GM19023 (cell line): ENCODE measurements around the gene NFE2L3.
A peak's percentile ranks its signal among the peaks of the same experiment; 100 is the strongest.
"Not testable (repeated sequence)": the region's sequence is repeated elsewhere in the genome, so short reads cannot be mapped to it uniquely, and the experiment has no call there.

Source experiments
- ATAC-seq: cut with Tn5 transposase; IDR thresholded peaks from one replicate; pipeline ENCODE4 v1.9.1; 2021; ENCODE audit warnings: mild to moderate bottlenecking, moderate library complexity; ENCODE audit not compliant: unreplicated experiment

Gene NFE2L3, protein sequence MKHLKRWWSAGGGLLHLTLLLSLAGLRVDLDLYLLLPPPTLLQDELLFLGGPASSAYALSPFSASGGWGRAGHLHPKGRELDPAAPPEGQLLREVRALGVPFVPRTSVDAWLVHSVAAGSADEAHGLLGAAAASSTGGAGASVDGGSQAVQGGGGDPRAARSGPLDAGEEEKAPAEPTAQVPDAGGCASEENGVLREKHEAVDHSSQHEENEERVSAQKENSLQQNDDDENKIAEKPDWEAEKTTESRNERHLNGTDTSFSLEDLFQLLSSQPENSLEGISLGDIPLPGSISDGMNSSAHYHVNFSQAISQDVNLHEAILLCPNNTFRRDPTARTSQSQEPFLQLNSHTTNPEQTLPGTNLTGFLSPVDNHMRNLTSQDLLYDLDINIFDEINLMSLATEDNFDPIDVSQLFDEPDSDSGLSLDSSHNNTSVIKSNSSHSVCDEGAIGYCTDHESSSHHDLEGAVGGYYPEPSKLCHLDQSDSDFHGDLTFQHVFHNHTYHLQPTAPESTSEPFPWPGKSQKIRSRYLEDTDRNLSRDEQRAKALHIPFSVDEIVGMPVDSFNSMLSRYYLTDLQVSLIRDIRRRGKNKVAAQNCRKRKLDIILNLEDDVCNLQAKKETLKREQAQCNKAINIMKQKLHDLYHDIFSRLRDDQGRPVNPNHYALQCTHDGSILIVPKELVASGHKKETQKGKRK

DNA sequence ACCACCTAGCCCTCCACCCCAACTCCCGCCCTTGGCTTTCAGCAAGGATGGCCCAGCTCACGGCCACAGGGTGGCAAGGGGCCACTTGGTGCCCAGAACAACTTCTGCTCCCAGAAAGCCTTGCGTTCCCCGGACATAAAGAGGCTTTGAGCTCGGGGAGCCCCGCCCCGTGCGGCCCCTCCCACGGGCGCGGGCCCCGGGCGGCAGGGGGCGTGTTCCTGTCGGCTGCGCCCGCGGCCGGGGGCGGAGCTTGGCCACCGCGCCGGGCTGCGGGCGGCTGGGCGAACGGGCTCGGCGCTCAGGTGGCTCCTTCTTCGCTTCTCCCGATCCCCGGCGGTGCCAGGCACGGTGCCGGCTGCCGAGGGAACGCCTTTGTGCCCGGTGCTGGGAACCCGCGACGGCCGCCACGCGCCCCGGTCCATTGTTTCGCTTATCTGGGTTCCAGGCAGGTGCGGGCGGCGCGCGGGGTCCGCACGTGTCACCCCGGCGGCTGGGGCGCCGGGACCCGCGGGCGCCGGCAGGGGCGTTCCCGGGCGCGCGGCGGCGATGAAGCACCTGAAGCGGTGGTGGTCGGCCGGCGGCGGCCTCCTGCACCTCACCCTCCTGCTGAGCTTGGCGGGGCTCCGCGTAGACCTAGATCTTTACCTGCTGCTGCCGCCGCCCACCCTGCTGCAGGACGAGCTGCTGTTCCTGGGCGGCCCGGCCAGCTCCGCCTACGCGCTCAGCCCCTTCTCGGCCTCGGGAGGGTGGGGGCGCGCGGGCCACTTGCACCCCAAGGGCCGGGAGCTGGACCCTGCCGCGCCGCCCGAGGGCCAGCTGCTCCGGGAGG is at the start of gene NFE2L3:
Gene NFE2L3 (plus strand): TSS at position 246 of the 829 bp plus-strand sequence. CDS start 301 bp downstream, at position 547.
- ATAC-seq, result peak; percentile 73

DNA sequence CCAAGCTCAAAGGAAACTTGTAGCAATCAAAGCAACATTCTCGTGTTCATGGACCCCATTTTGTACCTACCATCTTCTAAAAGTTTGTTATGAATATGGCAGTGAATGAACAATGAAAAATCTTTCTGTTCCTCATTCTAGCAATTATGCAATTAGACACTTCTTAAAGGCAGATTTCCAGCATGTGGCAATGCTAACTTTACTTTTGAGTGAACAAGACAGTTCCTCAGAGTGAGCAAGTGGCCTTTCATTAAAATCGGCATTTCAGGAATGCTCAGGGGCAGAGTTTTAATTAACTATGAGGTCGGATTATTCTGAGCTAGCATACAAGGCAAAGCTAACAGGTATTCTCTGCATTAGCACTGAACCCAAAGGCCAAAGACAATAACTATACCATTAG is 48.4 kb upstream of the NFE2L3 start:
- ATAC-seq, result no peak

DNA sequence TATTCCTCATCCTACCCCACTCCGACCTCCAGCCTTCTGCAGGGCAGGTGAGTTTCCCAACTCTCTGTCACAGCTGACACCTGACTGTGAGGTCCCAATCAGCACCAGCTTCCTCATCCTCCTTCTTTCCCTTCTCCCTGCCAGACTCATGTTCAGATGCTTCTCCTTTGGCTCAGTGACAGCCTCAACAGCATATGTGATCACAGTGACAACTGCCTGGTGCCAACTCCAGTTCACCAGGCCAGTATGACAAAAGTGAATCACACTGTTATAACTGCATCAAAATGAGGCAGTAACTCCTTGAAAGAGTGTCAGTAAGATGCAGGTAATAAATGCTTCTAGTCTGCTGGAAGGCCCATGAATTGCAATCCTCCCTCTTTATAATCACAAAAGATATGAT is 46.8 kb upstream of the NFE2L3 start:
- ATAC-seq, result no peak

DNA sequence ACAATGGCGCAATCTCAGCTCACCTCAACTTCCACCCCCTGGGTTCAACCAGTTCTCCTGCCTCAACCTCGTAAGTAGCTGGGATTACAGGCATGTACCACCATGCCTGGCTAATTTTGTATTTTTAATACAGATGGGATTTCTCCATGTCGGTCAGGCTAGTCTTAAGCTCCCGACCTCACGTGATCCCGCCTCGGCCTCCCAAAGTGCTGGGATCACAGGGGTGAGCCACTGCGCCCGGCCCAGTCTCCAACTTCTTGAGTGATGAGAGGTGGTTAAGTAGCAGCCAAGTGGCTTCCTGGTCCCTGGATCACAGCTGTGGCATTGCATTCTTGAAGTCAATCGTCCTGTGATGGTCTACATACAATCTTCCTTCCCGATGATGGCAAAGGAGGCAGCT is 46.1 kb upstream of the NFE2L3 start:
- ATAC-seq, result no peak

DNA sequence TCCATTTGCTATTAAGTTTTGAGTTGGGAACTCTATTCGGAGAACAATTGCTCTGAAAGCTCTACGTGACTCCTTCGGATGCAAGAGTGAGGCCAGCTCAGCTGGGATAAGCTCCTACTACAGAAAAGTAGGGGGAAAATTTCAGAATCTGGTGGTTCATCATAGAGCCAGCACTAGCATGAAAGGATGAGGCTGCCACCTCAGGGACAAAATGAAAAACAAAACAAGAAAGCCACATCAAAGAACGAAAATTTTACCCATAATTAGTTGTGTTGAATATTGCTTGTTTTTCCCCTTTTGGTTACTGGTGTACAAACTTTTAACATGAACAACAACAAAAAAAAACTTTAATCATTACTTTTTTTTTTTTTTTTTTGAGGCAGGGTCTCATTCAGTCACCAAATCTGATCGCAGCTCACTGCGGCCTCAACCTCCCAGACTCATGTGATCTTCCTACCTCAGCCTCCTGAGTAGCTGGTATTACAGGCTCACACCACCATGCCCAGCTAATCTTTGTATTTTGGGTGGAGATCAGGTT is 39.7 kb upstream of the NFE2L3 start:
- no peak for ATAC-seq

DNA sequence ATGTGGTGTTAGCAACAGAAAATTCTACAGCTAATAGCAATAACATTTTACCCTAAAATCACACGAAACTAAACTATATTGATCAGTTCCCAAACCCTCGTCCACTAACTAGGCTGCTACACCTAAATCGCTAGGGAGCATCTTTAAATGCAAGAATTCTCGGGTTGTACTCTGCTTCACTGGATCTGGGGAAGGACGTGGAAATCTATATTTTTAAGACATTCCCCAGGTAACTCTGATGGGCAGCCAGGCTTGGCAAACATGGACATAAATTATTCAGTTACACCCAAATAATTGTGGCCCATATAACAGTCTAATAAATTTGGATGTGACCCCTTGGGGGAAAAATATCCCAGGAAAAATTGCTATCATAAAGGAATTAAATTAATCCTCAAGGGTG is 36.3 kb upstream of the NFE2L3 start:
- no peak for ATAC-seq

DNA sequence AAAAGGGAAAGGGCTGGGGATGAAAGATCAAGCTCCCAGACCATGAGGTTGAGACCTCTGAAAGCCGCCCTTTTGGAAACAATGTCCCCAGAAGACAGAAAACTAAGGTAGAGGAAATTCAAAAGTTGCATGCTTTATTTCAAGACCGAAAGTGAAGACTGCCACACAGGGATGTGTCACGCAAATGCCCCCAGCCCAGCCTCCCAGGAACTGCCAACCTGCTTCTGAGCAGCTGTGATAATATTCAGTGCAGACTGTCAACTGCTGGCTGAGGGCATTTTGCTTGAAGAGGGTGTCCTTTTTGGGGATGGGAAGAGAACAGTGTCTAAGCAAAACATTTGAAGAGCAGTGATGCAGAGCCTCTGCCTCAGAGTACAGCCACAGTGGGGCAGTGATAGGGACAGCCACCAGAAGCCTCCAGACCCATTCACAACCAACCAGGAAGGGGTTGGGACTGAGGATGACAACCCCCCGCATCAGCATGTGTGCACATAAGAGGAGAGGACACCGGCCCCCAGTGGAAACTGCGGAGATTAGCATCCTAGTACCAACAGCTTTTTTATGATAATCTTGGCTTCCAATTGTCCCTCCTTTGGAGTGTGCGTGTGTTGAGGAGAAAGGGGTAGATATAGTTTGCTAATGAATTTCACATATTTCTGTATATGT is 34.7 kb upstream of the NFE2L3 start:
- no peak for ATAC-seq

DNA sequence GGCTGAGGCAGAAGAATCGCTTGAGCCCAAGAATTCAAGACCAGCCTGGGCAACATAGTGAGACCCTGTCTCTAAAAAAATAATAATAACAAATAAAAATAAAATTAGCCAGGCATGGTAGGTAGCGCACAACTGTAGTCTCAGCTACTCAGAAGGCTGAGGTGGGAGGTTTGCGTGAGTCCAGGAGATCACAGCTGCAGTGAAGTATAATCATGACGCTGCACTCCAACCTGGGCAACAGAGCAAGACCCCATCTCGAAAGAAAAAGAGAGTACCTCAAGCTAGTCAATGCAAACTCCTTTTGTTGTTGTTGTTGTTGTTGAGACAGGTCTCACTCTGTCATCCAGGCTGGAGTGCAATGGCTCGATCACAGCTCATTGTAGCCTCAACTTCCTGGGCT is 34.0 kb upstream of the NFE2L3 start:
- no peak for ATAC-seq

DNA sequence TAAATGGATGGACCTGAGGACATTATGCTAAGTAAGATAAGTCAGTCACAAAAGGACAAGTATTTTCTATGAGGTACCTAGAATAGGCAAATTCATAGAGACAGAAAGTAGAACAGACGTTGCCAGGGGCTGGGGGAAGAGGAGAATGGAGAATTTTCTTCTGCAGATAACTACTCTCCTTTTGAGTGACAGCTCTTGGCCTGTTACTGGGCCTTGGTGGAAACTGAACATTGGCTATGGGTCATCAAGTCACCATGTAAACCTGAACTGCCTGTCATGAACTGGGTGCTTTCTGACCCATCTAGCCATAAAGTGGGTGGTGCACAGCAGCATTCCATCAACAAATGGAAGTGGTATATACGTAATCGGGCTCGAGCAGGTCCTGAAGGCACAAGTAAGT is 29.3 kb upstream of the NFE2L3 start:
- ATAC-seq, result no peak

DNA sequence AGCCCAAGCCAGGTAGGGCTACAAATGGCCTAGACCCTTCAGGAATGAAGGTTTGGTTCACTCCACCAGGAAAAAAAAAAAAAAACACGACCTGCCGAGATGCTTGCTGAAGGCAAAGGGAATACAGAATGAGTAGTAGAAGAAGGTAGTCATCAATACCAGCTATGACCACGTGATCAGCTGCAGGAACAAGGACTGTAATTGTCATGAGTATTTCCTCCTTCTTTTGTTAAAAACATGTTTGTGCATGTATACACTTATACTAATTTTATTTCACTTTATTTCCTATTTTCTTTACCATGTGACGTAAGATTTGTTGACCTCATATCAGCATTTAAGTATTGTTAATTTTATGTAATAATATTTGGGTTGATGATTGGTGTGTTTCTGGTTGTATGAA is 27.2 kb upstream of the NFE2L3 start:
- ATAC-seq, result not testable (repeated sequence)

DNA sequence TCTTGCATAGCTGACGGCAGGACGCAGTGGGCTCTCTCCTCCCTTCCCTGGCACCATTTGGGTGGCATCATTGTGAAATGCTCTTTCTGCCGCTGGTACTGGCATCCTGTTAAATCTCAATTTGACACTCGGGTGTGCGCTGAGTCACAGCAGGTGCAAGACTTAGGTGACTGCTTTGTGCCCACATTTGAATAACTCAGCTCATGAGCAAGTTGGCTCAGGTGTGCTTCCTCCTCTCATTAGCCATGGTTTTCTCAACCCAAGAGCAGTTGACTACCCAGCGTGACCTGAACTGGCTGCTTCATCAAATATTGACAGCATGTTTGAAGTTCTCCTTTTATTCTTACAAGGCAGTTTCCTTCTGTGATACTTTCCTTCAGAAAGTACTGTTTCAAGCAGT is 24.6 kb upstream of the NFE2L3 start:
- ATAC-seq, result no peak

DNA sequence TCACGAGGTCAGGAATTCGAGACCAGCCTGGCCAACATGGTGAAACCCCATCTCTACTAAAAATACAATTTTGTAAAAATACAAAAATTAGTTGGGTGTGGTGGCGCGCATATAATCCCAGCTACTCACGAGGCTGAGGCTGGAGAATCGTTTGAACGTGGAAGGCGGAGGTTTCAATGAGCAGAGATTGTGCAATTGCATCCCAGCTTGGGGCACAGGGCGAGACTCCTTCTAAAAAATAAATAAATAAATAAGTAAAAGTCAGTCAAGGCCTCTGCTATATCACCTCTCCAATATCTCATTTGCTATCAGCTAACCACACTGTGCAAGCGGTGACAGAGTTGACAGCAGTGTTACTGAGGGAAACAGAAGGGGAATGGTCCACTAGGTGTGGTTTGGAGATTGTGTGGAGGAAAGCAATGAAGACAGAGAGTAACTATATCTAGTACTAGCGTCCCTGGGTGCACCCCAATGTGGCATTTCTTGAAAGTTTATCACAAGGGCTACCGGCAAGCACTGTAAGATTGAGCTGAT is 20.9 kb upstream of the NFE2L3 start:
- ATAC-seq, result no peak

DNA sequence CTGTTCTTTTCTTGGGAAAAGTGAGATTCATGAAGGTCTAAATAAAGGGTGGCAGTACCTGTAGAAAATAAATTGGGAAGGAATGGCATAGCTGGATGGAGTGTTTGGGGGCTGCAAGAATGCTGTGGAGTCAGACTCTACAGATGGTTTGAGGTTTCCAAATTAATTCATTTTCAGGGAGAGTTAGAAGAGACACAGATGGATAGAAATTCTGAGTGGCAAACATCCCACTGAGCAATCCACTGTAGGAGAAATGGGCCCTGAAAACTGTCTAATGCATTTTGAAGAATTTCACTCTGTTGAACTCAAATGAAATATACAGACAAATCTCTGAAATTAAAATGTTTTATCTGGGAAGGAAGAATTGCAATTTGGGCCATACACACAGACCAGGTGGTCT is 16.9 kb upstream of the NFE2L3 start:
- ATAC-seq, result no peak

DNA sequence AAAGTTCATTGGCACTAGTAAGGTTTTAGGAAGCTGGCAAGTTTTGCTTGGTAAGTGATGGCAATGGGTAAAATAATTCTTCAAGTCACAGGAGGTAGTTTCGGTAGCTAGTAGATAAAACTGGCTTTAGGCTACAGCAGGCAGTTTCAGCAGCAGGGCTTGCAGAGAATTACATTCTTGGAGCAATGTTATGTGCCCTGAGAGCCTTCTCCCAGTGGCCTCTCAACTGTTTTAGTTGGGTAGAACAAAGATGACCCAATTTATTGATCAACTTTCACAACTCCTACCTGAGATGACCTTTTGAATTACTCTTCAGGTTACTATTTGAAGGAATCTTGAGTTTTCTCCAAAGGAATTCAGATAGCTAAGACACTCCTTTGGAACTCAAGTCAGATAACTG is 16.4 kb upstream of the NFE2L3 start:
- ATAC-seq, result no peak

DNA sequence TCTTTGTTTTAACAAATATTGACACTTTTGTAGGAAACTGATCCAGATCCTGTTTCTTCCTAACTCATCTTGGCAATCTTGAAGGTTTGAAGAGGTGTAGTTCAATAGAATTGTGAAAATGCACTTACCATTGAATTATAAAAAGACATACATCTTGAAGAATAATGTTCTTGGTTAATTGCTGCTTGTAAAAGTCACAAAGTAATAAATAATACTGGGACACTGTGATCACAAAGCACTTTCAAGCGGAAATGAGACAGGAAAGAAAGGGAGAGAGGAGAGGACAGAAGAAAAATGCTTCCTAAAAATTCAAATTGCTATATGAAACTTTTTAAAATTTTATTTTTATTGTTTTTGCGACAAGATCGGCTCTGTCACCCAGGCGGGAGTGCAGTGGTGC is 15.2 kb upstream of the NFE2L3 start:
- no peak for ATAC-seq

DNA sequence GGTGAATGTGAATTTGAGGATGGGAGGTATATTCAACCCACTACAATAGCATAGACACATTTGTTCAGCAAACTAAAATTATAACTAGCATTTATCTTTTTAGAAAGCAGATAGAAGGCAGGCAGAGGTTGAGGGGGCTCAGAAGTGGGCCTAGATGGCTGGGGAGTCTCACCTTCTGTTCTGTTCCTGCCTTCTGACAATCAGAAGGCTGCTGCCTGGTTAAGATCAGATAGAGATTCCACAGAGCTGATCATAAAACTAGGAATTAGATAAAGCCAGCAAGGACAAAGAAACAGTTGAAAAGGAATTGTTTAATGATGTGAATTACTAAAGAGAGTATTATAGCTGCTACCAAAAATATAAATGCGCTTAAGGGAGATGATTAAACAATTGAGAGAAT is 11.6 kb upstream of the NFE2L3 start:
- no peak for ATAC-seq

DNA sequence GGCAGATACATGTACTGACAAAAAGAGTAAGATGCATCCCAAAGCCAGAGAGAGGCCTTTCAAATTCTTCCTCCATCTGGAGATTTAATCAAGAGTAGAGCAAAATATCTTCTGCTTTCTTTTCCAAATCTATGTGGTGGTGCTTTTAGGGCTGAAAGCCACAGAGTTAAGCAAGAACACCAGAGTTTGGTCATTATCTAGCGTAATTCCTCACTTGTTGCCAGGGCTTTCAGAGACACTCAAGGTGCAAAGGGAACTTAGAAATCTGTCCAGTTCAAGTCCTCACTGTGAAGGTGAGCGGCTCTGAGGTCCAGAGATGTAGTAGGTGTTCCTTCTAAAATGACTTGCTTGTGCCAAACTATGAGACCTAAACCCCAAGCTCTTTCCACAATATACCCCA is 10.9 kb upstream of the NFE2L3 start:
- ATAC-seq, result no peak

DNA sequence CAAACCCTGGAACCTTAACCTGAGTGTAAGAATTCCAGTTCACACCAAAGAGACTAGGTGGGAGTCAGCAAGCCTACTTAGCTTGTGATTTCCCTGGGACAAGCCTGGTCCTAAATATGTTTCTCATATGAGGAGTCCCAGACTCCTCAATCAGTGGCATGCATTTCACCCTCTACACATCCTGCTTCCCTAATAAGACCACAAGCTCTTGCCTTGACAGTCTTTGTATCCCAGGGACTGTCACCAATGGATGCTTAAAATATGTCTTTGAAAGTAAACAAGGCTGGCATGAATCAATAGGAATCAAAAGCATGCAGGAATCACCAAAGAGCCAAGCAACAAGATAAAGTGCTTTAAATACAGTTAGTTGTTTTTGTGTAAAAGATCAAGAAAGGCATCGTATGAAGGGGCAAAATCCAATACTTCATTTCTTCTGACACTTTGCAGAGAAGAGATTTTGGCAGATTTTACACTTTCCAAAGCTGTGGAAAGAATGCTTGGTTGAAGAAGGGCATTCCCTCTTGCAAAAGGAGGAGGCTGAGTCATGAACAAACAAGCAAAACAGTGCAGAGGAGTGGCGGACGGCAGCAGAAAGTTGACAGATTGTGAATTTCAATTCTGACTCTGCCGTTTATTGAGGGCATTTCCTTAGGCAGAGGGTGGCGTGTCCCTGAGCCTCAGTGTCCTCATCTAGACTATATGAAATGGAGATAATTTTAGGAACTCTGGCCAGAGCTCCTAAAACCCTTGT is 8.5 kb upstream of the NFE2L3 start:
- ATAC-seq, result no peak

DNA sequence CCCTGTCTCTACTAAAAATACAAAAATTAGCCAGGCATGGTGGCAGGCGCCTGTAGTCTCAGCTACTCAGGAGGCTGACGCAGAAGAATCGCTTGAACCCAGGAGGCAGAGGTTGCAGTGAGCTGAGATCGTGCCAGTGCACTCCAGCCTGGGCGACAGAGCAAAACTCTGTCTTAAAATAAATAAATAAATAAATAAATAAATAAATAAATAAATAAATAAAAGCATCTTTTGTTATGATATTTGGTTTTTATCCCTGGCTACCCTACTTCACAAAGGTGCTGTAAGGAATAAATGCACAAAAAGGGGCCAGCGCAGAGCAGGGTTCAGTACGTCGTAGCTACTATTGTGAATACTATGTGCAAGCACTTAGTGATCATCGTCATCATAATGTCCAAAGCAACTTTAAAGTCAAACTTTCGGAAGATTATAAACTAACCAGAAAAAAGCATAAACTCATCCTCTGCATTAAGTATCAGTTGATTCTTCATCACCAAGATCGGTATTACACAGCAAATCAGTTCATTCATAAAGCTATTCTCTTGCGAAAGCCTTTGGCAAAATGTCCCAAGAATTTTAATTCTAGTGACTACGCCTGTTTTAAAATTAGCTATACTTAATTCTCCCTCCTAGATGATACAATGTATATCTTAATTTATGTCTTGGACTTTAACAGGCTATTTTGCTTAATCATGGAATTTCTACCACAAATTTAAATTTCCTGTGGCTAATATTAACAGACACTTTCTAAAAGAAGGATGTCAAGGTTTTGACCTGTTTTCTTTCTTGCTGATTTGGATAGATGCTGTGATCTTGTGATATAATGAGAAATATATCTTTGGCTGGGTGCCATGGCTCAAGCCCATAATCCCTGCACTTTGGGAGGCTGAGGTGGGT is 7.6 kb upstream of the NFE2L3 start:
- ATAC-seq, result no peak
